Stimulated activated CD8-positive, alpha-beta memory T cell treated with anti-CD3 and anti-CD28 coated beads, Interleukin-15, amount 100 ng/mL, for 48 hours (primary cell): ENCODE data around the gene PLLP.
"Not testable (repeated sequence)": the region's sequence is repeated elsewhere in the genome, so short reads cannot be mapped to it uniquely, and the experiment has no call there.

Experiments
- DNase-seq, 2 donors: peaks; one replicate each; pipeline ENCODE4 v3.0.0-alpha.2; 2020; ENCODE audit warnings: low read depth in 2 of 2

The PLLP gene

GRCh38 chr16:57273826-57274225 lies 10.6 kb downstream of the PLLP start:
- DNase-seq = no peak

- no peak for DNase-seq
These were observed 11.1 kb downstream of the PLLP start for GRCh38 chr16:57273359-57273758.

- DNase-seq = no peak
These were observed 12.5 kb downstream of the PLLP start for GRCh38 chr16:57271867-57272495.

- DNase-seq = no peak
These were observed 13.5 kb downstream of the PLLP start for GRCh38 chr16:57271063-57271345.

- no peak for DNase-seq
These were observed 14.0 kb downstream of the PLLP start for GRCh38 chr16:57270221-57271062.

- no peak for DNase-seq
These were observed 15.4 kb downstream of the PLLP start for GRCh38 chr16:57268804-57269800.

- not testable (repeated sequence) for DNase-seq
These were observed 17.1 kb downstream of the PLLP start for GRCh38 chr16:57267343-57267742.

GRCh38 chr16:57266531-57267260 lies 17.8 kb downstream of the PLLP start:
- DNase-seq = no peak

GRCh38 chr16:57265850-57266530 lies 18.5 kb downstream of the PLLP start:
- DNase-seq = no peak

GRCh38 chr16:57264950-57265371 lies 19.5 kb downstream of the PLLP start:
- DNase-seq = no peak

GRCh38 chr16:57264381-57264780 lies 20.1 kb downstream of the PLLP start:
- DNase-seq = no peak

- DNase-seq = no peak
These were observed 20.7 kb downstream of the PLLP start for GRCh38 chr16:57263541-57264351.

- no peak for DNase-seq
These were observed 21.5 kb downstream of the PLLP start for GRCh38 chr16:57262841-57263540.

- DNase-seq = no peak
These were observed 22.7 kb downstream of the PLLP start for GRCh38 chr16:57261806-57262205.

GRCh38 chr16:57260294-57260929 lies 24.1 kb downstream of the PLLP start:
- no peak for DNase-seq

GRCh38 chr16:57258910-57259475 lies 25.5 kb downstream of the PLLP start:
- no peak for DNase-seq

- DNase-seq = no peak
These were observed 26.1 kb downstream of the PLLP start for GRCh38 chr16:57258226-57258909.

- no peak for DNase-seq
These were observed 26.9 kb downstream of the PLLP start for GRCh38 chr16:57257455-57258070.
